ENCODE measurements around the gene FTO. TPM values are rescaled to one million over a fixed set of nuclear protein-coding genes. Genes with fewer than 3 reads are reported as not detected.

The FTO gene
- polyA plus RNA-seq, 1 donor from 2014 or later = 80.1 TPM

DNA sequence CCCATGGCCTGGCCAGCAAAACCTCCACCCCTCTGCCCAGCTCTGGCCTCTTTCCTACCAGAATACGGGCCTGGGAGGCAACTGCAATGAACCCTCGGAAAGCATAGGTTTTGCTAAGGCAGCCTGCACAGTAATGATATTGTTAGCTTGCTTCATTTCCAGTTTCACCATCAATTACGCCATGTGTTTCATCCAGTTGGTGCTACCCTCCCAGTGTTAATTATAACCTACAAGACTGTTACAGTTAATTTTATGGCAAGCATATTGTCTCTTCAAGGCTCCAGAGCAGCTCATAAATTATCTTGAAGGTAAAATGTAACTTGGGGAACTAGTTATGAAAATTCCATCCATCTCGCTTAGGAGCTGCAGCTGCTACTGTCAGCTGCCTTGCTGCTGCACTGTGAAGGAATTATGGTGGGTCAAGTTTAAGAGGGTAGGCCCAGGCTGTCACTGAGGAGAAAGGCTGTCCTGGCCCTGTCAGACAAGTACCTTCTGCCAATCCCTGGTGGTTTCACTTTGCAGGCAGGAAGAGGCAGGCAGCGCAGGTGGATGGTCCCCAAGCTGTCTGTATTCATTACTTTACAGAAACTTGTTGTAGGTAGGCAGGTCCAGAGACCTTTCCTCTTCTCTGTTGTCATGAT lies 242.9 kb downstream of the FTO start:
- Histone ChIP-seq H3K9ac (ENCODE audit: low read length) (no peak overlapping the region), H3K9me3 (ENCODE audit: low read length) (no peaks in the 10 kb centered on the region), H4K20me1 (ENCODE audit: insufficient read depth) (no peaks in the 10 kb centered on the region), H3K9me2 (ENCODE audit: insufficient read depth, low read length) (no peaks in the 10 kb centered on the region), H3K27me3 (ENCODE audit: insufficient read depth, low read depth, low read length) (no peaks in the 10 kb centered on the region), H2AFZ (ENCODE audit: low read depth, low read length) (no peak overlapping the region), H3K4me2 (ENCODE audit: low read length) (no peak overlapping the region), H3K4me3 (ENCODE audit: low read length) (no peak overlapping the region), H3F3A (ENCODE audit: insufficient read depth, low read length, poor library complexity, severe bottlenecking) (no peaks in the 10 kb centered on the region), H3K79me2 (replicated peaks; ENCODE audit: insufficient read depth, low read length) (no peaks in the 10 kb centered on the region), H3K36me3 (ENCODE audit: insufficient read depth, low read length) (no peaks in the 10 kb centered on the region), H3K27ac (ENCODE audit: low read length) (no peak overlapping the region)
- TF ChIP-seq MXI1 (conservative IDR thresholded peaks at IDR 0.05; ENCODE audit: poor library complexity, severe bottlenecking) = no peak
- TF ChIP-seq, protein P1, sequence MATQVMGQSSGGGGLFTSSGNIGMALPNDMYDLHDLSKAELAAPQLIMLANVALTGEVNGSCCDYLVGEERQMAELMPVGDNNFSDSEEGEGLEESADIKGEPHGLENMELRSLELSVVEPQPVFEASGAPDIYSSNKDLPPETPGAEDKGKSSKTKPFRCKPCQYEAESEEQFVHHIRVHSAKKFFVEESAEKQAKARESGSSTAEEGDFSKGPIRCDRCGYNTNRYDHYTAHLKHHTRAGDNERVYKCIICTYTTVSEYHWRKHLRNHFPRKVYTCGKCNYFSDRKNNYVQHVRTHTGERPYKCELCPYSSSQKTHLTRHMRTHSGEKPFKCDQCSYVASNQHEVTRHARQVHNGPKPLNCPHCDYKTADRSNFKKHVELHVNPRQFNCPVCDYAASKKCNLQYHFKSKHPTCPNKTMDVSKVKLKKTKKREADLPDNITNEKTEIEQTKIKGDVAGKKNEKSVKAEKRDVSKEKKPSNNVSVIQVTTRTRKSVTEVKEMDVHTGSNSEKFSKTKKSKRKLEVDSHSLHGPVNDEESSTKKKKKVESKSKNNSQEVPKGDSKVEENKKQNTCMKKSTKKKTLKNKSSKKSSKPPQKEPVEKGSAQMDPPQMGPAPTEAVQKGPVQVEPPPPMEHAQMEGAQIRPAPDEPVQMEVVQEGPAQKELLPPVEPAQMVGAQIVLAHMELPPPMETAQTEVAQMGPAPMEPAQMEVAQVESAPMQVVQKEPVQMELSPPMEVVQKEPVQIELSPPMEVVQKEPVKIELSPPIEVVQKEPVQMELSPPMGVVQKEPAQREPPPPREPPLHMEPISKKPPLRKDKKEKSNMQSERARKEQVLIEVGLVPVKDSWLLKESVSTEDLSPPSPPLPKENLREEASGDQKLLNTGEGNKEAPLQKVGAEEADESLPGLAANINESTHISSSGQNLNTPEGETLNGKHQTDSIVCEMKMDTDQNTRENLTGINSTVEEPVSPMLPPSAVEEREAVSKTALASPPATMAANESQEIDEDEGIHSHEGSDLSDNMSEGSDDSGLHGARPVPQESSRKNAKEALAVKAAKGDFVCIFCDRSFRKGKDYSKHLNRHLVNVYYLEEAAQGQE (IDR thresholded peaks at IDR 0.05; ENCODE audit: borderline replicate concordance) = no peak
- no peak for TF ChIP-seq TAF1 (IDR thresholded peaks at IDR 0.05; ENCODE audit: low read depth)
- no peak for TF ChIP-seq EZH2 (IDR thresholded peaks at IDR 0.05; ENCODE audit: borderline replicate concordance, insufficient read depth, low read length, poor library complexity, severe bottlenecking)
- TF ChIP-seq, protein P2, sequence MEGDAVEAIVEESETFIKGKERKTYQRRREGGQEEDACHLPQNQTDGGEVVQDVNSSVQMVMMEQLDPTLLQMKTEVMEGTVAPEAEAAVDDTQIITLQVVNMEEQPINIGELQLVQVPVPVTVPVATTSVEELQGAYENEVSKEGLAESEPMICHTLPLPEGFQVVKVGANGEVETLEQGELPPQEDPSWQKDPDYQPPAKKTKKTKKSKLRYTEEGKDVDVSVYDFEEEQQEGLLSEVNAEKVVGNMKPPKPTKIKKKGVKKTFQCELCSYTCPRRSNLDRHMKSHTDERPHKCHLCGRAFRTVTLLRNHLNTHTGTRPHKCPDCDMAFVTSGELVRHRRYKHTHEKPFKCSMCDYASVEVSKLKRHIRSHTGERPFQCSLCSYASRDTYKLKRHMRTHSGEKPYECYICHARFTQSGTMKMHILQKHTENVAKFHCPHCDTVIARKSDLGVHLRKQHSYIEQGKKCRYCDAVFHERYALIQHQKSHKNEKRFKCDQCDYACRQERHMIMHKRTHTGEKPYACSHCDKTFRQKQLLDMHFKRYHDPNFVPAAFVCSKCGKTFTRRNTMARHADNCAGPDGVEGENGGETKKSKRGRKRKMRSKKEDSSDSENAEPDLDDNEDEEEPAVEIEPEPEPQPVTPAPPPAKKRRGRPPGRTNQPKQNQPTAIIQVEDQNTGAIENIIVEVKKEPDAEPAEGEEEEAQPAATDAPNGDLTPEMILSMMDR (IDR thresholded peaks at IDR 0.05; ENCODE audit: poor library complexity, severe bottlenecking) = no peak
- no peak for TF ChIP-seq RAD21 (conservative IDR thresholded peaks at IDR 0.05)
- no peak for TF ChIP-seq EP300 (conservative IDR thresholded peaks at IDR 0.05; ENCODE audit: poor library complexity, severe bottlenecking)
- TF ChIP-seq SMC3 (conservative IDR thresholded peaks at IDR 0.05; ENCODE audit: poor library complexity) = no peak
- TF ChIP-seq POLR2AphosphoS5 (IDR thresholded peaks at IDR 0.05) = no peak

DNA sequence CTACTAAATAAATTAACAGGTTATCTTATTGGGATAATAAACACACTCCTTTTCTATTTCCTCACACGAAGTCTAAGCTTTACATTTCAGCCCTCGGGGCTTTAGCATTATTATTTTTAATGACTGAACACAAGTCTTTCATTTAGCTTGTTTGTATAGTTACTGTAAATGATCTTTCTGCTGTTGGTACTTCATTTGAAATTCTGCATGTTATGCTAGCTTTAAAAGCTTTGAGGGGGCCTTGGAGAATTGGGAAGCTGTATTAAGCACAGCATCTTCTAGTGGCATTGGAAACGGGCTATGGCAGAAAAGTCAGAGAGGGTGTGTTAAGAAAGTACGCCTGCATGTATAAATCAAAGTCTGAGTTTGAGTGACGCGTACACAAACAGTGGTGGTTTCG lies 243.7 kb downstream of the FTO start:
- no peaks in the 10 kb centered on the region for H4K20me1 ChIP-seq (ENCODE audit: insufficient read depth)
- no peaks in the 10 kb centered on the region for H3K27me3 ChIP-seq (ENCODE audit: insufficient read depth, low read depth, low read length)
- no peak overlapping the region for H3K27ac ChIP-seq (ENCODE audit: low read length)
- H2AFZ ChIP-seq (ENCODE audit: low read depth, low read length) = no peak overlapping the region
- no peak overlapping the region for H3K4me2 ChIP-seq (ENCODE audit: low read length)
- H3K4me3 ChIP-seq (ENCODE audit: low read length) = no peak overlapping the region
- H3K9ac ChIP-seq (ENCODE audit: low read length) = no peak overlapping the region
- TF ChIP-seq EP300 (conservative IDR thresholded peaks at IDR 0.05; ENCODE audit: poor library complexity, severe bottlenecking) = no peak
- no peak for TF ChIP-seq TAF1 (IDR thresholded peaks at IDR 0.05; ENCODE audit: low read depth)
- no peak for TF ChIP-seq MXI1 (conservative IDR thresholded peaks at IDR 0.05; ENCODE audit: poor library complexity, severe bottlenecking)
- TF ChIP-seq, protein P1 (IDR thresholded peaks at IDR 0.05; ENCODE audit: borderline replicate concordance) = no peak
- no peak for TF ChIP-seq SMC3 (conservative IDR thresholded peaks at IDR 0.05; ENCODE audit: poor library complexity)
- TF ChIP-seq EZH2 (IDR thresholded peaks at IDR 0.05; ENCODE audit: borderline replicate concordance, insufficient read depth, low read length, poor library complexity, severe bottlenecking) = no peak
- TF ChIP-seq POLR2AphosphoS5 (IDR thresholded peaks at IDR 0.05) = no peak
- no peak for TF ChIP-seq RAD21 (conservative IDR thresholded peaks at IDR 0.05)
- TF ChIP-seq, protein P2 (IDR thresholded peaks at IDR 0.05; ENCODE audit: poor library complexity, severe bottlenecking) = no peak
- H3K36me3 ChIP-seq (ENCODE audit: insufficient read depth, low read length) = no peaks in the 10 kb centered on the region
- H3F3A ChIP-seq (ENCODE audit: insufficient read depth, low read length, poor library complexity, severe bottlenecking) = no peaks in the 10 kb centered on the region
- H3K79me2 ChIP-seq (replicated peaks; ENCODE audit: insufficient read depth, low read length) = no peaks in the 10 kb centered on the region
- no peaks in the 10 kb centered on the region for H3K9me2 ChIP-seq (ENCODE audit: insufficient read depth, low read length)
- H3K9me3 ChIP-seq (ENCODE audit: low read length) = no peaks in the 10 kb centered on the region

Data from neural cell (in vitro differentiated cells).